NT2/D1 (cell line): Measurements from ENCODE around the gene SORBS1.

Experiments
- SUZ12 ChIP-seq: IDR thresholded peaks from 2 replicates; pipeline ENCODE4 v1.6.1; 2011; ENCODE audit not compliant: insufficient read length, insufficient read depth; ENCODE audit errors: extremely low read depth
- YY1 ChIP-seq: IDR thresholded peaks from 2 replicates; pipeline ENCODE4 v1.6.1; 2011; ENCODE audit not compliant: insufficient read length, insufficient read depth

GRCh38 chr10:95282107-95282506 is 279.1 kb downstream of the SORBS1 start:
- TF ChIP-seq YY1 (no peak), SUZ12 (no peak)
